Globus pallidus (tissue), 1 donor: ENCODE measurements around the gene TOX2.

Source experiments
- DNase-seq: peaks from one replicate; pipeline ENCODE4 v3.0.0-alpha.2; 2015; ENCODE audit warnings: low spot score

The TOX2 gene

GRCh38 chr20:44057698-44058675, 143.3 kb downstream of the TOX2 start:
- no peak for DNase-seq

GRCh38 chr20:44064501-44065400, 150.1 kb downstream of the TOX2 start:
- DNase-seq: no peak

- no peak for DNase-seq
Observed at GRCh38 chr20:44065401-44066340, 151.0 kb downstream of the TOX2 start.

GRCh38 chr20:44066645-44067606, 152.3 kb downstream of the TOX2 start:
- no peak for DNase-seq

- DNase-seq: no peak
Observed at GRCh38 chr20:44067650-44068081, 153.0 kb downstream of the TOX2 start.

GRCh38 chr20:44068316-44069201, 153.9 kb downstream of the TOX2 start:
- DNase-seq: no peak

GRCh38 chr20:44069203-44070011, 154.8 kb downstream of the TOX2 start:
- DNase-seq: no peak

- peak; percentile 60 for DNase-seq
Observed at GRCh38 chr20:44070139-44070900, 155.7 kb downstream of the TOX2 start.

- no peak for DNase-seq
Observed at GRCh38 chr20:44071057-44071456, 156.4 kb downstream of the TOX2 start.

GRCh38 chr20:44071526-44072111, 157.0 kb downstream of the TOX2 start:
- DNase-seq: no peak

- no peak for DNase-seq
Observed at GRCh38 chr20:44072384-44072783, 157.7 kb downstream of the TOX2 start.

- no peak for DNase-seq
Observed at GRCh38 chr20:44073011-44073674, 158.5 kb downstream of the TOX2 start.

- no peak for DNase-seq
Observed at GRCh38 chr20:44073675-44074071, 159.0 kb downstream of the TOX2 start.

- DNase-seq: no peak
Observed at GRCh38 chr20:44074252-44075151, 159.8 kb downstream of the TOX2 start.

- no peak for DNase-seq
Observed at GRCh38 chr20:44075191-44075949, 160.7 kb downstream of the TOX2 start.
